GOT3 (cell line): Measurements from ENCODE around the gene TMEM179.

Source experiments
- DNase-seq: peaks from one replicate; lab custom pipeline; 2025; ENCODE audit warnings: mixed read lengths; lab: John Stamatoyannopoulos, UW

TMEM179 gene

DNA sequence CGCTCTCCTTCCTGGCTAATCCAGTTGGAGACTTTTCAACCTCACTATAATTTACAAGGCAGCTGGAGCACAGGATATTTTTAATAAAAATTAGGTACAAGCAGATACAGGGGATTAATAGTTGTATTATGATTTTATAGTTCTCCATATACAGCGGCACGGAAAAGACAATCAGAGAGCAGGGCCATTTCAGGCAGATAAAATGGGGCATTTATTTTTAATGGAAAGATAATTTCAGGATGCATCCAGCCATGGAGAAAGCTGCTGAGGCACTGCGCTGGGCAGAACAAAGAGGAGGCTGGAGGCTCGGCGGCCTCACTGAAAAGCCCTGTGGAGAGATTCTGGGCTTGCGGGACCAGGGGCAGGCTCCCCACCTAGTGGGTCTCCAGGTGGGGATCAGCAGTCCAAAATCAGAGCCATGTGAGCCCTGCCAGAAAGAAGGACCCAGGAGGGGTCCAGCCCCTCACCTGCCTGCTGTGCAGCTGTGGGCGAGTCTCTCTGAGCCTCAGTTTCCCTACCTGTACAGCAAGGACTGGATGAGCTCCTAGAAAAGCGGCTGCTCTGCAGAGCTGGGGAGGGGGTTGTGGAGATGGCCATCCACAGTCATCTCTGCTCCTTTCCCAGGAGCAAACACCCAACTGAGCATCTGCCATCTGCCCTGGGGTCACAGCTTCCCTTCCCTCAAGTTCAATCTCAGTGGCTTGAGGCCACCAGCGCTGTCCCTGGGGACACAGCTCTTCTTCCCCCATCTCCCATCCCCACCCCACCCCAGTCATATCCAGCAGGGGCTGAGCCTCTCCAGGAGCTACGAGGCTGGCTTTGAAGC is 48.9 kb downstream of the TMEM179 start:
- no peak for DNase-seq

GRCh38 chr14:104554608-104555429 is 49.8 kb downstream of the TMEM179 start:
- no peak for DNase-seq

DNA sequence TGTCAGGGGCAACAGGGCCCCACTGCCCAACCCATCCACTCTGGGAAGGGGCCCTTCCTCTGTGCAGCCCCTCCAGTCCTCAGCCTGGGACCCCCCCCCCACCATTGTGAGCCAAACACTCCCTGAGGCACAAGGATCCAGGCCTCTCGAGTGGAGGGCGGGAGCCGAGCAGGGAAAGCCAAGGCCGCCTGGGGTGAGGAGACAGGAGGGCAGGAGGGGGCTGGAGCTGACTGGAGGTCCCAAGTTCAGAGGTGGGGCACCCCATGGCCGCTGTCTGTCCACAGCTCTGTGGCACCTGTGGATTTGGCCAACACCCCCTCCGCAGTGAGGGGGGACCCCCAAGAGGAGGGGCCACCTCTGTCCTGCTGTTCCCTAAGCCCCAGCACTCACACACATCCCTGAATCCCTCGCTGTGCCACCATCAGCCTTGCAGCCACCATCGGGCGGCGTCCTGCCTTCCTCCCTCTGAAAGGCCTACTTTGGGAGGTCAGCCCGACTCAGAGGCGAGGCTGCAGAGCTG is 50.4 kb downstream of the TMEM179 start:
- DNase-seq: no peak

GRCh38 chr14:104553166-104554087 is 51.1 kb downstream of the TMEM179 start:
- no peak for DNase-seq

- no peak for DNase-seq
Measured at GRCh38 chr14:104552738-104553125, 51.8 kb downstream of the TMEM179 start.

DNA sequence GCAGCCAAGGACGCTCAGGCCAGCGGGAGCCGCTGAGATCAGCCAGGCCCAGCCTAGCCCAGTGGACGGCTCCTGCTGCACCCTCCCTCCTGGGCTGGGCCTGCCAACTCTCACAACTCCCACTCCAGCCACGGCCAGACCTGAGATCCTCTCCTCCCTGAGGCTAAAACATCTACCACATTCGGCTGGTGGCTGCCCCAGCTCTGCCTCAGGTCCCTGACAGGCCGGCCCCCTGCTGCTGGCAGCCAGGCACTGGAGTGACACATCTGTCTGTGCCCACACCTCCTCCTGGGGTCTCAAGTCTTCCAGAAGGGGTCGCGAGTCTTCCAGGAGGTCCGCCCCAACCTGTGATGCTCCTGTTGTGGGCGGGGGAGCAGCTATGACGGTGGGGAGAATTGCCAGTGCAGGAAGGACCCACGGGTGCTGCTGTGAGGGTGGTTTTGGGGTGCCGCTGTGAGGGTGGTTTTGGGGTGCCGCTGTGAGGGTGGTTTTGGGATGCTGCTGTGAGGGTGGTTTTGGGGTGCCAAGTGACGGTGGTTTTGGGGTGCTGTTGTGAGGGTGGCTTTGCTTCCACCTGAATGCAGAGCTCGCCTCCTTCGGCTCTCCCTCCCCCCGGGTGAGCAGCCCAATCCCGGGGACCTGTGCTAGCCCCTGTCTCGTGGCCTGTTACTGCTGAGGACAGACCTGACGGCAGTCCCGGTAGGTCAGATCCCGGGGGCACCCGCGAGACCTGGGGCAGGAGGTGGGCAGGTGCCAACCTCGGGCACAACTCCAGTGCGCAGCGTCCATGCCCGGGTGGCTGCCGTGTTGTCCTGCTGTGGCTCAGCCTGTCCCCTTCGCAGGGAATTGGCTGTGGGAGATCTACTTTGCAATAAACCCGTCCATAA is 52.5 kb downstream of the TMEM179 start:
- no peak for DNase-seq

GRCh38 chr14:104550861-104551728 is 53.5 kb downstream of the TMEM179 start:
- no peak for DNase-seq

DNA sequence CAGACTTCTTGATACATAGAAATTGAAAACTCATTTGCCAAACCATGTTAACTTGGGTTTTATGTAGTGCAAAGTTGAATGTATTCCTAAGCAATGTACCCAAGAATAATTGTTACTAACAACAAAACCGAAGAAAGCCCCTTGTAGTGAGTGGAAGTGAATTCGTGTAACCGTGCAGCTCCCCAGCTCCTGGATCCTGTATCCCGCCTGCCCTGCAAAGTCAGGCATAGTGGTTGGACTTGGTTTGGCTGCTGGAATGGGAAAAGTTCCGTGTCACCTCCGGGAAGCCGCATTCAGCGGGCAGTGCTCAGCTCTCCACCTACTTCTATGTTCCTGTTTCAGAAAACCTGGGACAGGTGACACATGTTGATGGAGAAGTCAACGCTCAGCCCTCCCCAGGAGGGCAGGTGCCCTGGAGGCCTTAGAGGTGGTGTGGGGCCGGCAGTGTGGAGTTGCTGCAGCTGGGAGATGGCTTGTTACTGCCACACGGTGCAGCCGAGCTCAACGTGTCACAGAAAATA is 54.2 kb downstream of the TMEM179 start:
- DNase-seq: no peak

GRCh38 chr14:104549536-104550339 is 54.8 kb downstream of the TMEM179 start:
- no peak for DNase-seq

DNA sequence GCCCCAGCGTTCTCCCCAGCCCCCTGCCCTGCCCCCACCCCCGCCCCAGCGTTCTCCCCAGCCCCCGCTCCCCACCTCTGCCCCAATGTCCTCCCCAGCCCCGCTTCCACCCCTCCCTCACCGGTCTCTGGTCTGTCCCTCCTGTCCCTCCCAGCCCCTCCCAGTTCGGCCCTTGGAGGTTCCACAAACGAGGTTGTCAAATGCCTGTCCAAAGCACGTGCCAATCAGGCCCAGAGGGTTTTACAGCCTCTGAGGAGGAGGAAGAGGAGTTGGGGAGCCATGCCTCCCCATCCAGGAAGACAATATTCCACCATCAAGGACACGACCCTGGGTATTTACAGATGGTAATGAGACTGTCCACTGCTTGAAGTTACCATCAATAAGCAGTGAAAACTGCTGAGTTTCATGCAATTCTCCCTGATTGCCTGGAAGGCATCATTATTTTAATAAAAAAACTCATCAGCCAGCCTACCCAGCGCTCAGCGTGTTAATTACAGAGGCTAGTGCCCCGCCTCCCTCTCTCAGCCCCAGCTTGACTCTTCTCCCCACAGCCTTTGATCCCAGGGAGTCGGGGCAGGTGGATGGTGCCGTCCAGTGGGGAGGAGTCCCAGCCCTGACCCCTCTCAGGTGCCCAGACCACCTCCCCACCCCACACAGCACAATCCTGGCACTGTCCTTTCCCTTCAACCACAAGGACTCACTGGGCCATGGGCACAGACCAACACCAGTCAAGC is 55.6 kb downstream of the TMEM179 start:
- no peak for DNase-seq

DNA sequence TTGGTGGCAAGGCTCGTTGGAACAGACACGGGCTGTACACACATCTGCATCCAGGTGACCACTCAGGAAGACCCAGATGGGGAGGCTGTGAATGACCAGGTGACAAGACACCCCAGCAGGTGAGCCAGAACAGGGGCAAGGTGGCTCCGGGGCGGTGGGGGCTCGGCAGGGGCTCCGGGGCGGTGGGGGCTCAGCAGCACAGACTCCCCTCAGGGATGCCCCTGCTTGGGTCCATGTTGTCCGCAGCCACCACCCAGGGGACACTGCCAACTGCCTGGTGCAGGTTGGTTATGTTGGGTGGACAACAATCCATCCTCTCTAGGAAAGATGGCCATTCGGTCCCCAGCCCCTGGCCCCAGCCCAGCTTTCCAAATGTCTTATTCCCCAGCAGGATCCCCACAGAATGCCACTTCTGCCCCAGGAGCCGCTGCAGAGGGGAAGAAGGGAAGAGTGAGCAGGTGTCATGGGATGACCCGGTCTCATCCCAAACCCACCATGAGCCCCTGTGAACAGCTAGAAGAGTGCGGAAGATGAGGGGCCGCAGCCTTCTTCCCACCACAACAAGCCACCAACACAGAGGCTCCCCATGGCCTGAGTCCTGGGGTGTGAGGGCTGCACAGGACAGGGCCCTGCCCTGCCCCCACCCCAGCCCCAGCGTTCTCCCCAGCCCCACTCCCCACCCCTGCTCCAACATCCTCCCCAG is 56.4 kb downstream of the TMEM179 start:
- DNase-seq: no peak

DNA sequence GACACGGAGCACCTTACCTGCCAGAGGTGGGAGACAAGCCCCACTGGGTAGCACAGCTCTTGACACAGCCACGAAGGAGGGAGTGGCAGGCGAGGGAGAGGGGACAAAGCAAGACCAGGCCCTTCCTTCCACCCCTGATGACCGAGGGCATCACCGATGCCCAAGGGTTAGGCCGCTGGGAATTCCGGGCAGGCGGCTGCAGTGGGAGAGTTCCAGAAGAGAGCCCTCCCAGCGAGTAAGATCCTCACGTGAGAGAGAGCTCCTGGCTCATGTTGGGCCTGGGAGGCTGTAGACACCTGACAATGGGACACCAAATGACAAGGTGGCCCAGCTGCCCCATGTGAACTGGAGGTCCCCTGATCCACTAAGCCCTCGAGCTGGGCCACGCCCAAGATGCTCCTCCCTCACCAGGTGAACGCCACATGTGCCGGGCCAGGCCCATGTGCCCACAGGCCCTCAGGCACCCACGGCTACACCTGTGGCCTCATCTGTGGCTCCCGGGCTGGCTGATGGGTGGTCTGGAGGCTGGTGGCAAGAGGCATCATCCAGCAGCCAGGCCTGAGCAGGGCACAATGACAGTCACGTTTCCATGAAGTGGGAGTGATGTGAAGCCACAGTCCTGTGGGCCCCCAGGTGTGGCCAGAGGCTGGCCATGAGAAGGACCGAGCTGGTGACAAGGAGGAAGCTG is 57.1 kb downstream of the TMEM179 start:
- DNase-seq: no peak

DNA sequence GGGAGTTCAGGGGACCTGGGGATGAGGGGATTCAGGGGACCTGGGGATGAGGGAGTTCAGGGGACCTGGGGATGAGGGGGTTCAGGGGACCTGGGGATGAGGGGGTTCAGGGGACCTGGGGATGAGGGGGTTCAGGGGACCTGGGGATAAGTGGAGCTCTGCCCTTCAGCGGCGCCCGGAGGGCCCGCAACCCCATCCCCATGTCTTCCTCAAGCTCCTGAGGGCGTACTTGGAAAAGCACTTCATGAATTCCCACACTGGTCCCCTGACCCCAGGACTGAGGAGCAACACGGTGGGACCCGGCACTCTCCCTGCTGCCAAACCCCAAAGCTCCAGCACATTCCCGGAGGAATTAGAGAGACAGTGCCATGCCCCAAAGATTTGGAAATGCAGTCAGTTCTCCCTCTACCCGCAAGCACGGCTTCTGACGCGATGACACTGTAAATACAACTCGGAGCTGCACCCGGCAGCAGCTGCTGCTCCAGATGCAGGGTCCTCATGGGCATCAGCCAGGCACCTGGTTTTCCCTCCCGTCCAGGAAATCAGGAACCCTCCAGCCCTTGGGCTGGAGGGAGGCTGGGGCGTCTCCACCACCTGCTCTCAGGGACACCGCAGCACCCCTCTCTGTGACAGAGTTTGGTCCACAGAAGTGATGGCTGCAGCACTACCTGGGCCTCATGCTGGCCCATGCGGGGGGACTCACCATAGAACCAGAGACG is 57.8 kb downstream of the TMEM179 start:
- no peak for DNase-seq

DNA sequence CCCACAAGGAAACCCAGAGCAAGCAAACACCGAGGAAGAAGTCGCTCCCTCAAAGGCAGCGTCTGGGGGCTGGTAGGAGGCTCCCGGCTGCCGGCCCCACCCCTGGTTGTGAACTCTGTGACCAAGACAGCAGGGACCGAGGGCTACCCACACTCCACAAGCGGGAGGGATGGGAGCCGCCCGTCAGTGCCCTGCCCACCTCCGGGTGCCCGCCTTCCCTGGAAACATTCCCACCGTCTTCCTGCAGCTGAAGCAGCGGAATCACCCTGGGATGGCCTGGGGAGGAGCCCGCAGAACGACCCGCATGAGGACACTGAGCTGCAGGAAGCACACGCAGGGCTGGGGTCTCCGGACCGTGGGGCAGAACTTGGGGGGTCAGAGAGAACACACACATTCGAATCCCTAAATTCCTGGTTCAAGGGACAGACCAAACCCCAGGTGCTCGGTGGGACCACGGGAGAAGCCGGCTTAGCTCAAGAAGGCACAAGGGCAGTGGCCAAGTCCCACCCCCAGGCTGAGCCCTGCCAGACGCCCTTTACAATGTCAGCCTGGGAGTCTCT is 58.5 kb downstream of the TMEM179 start:
- DNase-seq: no peak

DNA sequence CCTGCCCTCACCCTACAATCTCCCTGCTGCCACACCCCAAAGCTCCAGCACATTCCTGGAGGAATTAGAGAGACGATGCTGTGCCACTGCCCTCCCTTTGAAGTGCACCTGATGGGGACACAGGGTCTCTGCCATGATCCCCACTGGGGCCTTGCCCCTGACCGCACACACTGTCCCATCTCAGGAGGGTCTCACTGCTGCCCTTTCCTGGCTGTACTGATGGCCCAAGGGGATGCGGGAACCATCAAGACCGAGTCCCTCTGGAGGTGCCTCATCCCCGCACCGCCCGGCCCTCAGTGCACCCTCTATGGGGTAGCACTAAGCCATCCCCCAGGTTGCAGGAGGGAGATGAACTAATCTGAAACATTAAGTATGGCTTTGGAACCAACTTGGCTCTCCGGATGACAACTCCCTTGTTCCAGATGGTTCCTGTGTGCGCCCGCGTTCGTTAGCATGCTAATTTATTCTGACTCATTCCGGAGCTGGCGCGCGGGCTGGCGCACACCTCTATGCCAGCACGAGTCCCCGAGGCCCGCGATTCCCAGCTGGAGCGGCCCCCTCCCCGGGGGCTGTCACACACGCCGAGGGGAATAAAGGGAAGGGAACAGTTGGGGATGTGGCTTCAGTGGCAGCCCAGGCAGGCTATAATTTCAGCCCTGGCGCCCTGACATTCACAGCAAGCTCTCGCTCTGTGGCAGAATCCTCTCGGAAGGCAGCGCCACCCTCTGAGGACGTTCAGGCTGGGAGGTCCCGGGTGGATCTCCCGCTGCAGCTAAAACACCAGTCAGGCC is 59.2 kb downstream of the TMEM179 start:
- no peak for DNase-seq
